ENCODE measurements around the gene IP6K1.

- TF ChIP-seq CTCF (IDR thresholded peaks at IDR 0.05) (no peak), EZH2 (IDR thresholded peaks at IDR 0.05; ENCODE audit: borderline replicate concordance, insufficient read depth, low read depth, low read length, poor library complexity, severe bottlenecking) (no peak)
Observed at GRCh38 chr3:49805367-49805782, 19.0 kb upstream of the IP6K1 start.
